ENCODE measurements around the gene PARD6G. TPM values are rescaled to one million over a fixed set of nuclear protein-coding genes. Genes with fewer than 3 reads are reported as not detected.

PARD6G gene
- total and polyA plus RNA-seq, 10 of the 15 experiments (the other 5 are each of a cell fraction or from before 2014, with no cell fraction given): 0.20 to 2.0 (median 0.60) TPM

- TF ChIP-seq, protein P1, sequence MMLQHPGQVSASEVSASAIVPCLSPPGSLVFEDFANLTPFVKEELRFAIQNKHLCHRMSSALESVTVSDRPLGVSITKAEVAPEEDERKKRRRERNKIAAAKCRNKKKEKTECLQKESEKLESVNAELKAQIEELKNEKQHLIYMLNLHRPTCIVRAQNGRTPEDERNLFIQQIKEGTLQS (IDR thresholded peaks at IDR 0.05; ENCODE audit: borderline replicate concordance, extremely low read depth, low read depth, low read length): no peak
- TF ChIP-seq CBFB (IDR thresholded peaks at IDR 0.05; ENCODE audit: low read depth) (no peak), MEF2B (IDR thresholded peaks at IDR 0.05; ENCODE audit: partially characterized antibody, poor library complexity, severe bottlenecking) (no peak), IKZF1 (conservative IDR thresholded peaks at IDR 0.05) (no peak), ZNF207 (IDR thresholded peaks at IDR 0.05; ENCODE audit: borderline replicate concordance) (no peak), SMC3 (IDR thresholded peaks at IDR 0.05; ENCODE audit: borderline replicate concordance, low read length) (no peak), SREBF2 (IDR thresholded peaks at IDR 0.05; ENCODE audit: low read length) (no peak), RBBP5 (conservative IDR thresholded peaks at IDR 0.05) (no peak), POU2F2 (IDR thresholded peaks at IDR 0.05; ENCODE audit: borderline replicate concordance, low read depth, low read length) (no peak), RUNX3 (IDR thresholded peaks at IDR 0.05; ENCODE audit: low read length) (no peak), JUNB (IDR thresholded peaks at IDR 0.05) (no peak), GABPA (IDR thresholded peaks at IDR 0.05; ENCODE audit: low read depth) (no peak)
- TF ChIP-seq, protein P2, sequence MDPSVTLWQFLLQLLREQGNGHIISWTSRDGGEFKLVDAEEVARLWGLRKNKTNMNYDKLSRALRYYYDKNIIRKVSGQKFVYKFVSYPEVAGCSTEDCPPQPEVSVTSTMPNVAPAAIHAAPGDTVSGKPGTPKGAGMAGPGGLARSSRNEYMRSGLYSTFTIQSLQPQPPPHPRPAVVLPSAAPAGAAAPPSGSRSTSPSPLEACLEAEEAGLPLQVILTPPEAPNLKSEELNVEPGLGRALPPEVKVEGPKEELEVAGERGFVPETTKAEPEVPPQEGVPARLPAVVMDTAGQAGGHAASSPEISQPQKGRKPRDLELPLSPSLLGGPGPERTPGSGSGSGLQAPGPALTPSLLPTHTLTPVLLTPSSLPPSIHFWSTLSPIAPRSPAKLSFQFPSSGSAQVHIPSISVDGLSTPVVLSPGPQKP (IDR thresholded peaks at IDR 0.05; ENCODE audit: low read depth, low read length): no peak
- TF ChIP-seq, protein P3, sequence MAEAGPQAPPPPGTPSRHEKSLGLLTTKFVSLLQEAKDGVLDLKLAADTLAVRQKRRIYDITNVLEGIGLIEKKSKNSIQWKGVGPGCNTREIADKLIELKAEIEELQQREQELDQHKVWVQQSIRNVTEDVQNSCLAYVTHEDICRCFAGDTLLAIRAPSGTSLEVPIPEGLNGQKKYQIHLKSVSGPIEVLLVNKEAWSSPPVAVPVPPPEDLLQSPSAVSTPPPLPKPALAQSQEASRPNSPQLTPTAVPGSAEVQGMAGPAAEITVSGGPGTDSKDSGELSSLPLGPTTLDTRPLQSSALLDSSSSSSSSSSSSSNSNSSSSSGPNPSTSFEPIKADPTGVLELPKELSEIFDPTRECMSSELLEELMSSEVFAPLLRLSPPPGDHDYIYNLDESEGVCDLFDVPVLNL (IDR thresholded peaks at IDR 0.05; ENCODE audit: low read depth, low read length): no peak
Observed at GRCh38 chr18:80184243-80184772, 63.0 kb downstream of the PARD6G start (continued).

Measured in GM12878 (cell line).